ENCODE data around the gene RPS2.

The RPS2 gene

DNA sequence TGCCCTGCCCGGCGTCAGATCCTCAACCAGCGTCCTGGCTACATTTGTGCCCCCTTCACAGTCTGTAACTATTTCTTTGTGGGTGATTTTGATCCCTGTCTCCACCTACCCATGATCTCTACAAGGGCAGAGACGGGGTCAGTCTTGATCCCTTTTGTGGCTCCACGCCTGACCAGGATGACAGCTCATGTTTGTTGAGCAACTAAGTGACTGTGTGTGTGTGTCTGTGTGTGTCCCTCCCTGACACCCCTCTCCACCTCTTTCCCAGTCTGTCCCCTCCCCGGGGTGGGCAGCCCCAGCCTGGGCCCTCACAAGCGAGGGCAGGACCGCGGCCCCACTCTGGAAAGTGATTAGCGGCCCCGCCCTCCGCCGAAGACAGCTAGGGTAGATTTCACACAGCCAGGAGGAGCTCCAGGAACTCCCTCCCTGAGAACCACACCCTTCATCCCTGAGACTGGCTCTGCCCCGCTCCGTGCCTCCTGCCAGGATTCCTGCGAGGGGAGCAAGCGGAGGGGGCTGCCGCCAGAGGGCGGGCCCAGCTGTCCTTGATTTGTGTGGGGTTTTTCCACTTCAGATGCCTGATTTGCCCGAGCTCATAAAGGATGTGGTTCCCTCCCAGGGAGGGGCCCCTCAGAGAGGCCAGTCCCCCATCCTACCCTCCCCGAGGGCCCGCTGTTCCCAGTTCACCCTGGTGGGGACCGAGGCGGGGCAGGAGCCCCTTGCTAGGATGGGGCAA, 41.2 kb downstream of the RPS2 start (continued):
- TF ChIP-seq ZNF623 (tag by site-specific recombination; IDR thresholded peaks at IDR 0.05) (no peak), ZNF155 (tag by site-specific recombination; IDR thresholded peaks at IDR 0.05) (no peak), GLI2 (tag by site-specific recombination; IDR thresholded peaks at IDR 0.05; ENCODE audit: borderline replicate concordance, low read depth) (no peak), ZNF354C (tag by site-specific recombination; IDR thresholded peaks at IDR 0.05; ENCODE audit: borderline replicate concordance, low read depth) (no peak), ZSCAN16 (tag by site-specific recombination; IDR thresholded peaks at IDR 0.05) (no peak), ZNF221 (tag by site-specific recombination; IDR thresholded peaks at IDR 0.05; ENCODE audit: borderline replicate concordance) (no peak), ZNF664 (tag by site-specific recombination; IDR thresholded peaks at IDR 0.05) (no peak; the same call in 1 of the 2 replicates), ZNF704 (tag by site-specific recombination; IDR thresholded peaks at IDR 0.05) (no peak), ZNF792 (tag by site-specific recombination; IDR thresholded peaks at IDR 0.05) (no peak), KLF1 (tag by site-specific recombination; IDR thresholded peaks at IDR 0.05) (peak; percentile 97), ZNF530 (tag by site-specific recombination; IDR thresholded peaks at IDR 0.05; ENCODE audit: low read depth) (no peak), BCL6B (tag by site-specific recombination; IDR thresholded peaks at IDR 0.05) (no peak), MYNN (tag by site-specific recombination; IDR thresholded peaks at IDR 0.05; ENCODE audit: borderline replicate concordance) (no peak), ZNF292 (tag by site-specific recombination; IDR thresholded peaks at IDR 0.05; ENCODE audit: borderline replicate concordance, low read depth) (no peak), ZNF610 (tag by site-specific recombination; IDR thresholded peaks at IDR 0.05; ENCODE audit: borderline replicate concordance) (0 out of 2 replicates have a peak, but pooled peaks have one; percentile 66), KLF7 (tag by site-specific recombination; IDR thresholded peaks at IDR 0.05; ENCODE audit: borderline replicate concordance) (peak; percentile 80; the same call in 1 of the 2 replicates), ZNF223 (tag by site-specific recombination; IDR thresholded peaks at IDR 0.05) (no peak), SP7 (tag by site-specific recombination; IDR thresholded peaks at IDR 0.05) (peak; percentile 66), KLF9 (tag by site-specific recombination; IDR thresholded peaks at IDR 0.05; ENCODE audit: low read depth) (peak; percentile 79), SP2 (tag by site-specific recombination; IDR thresholded peaks at IDR 0.05) (peak; percentile 84), KLF8 (tag by site-specific recombination; IDR thresholded peaks at IDR 0.05) (no peak), ZFP69B (tag by site-specific recombination; IDR thresholded peaks at IDR 0.05) (peak; percentile 48), ZNF571 (tag by site-specific recombination; IDR thresholded peaks at IDR 0.05) (no peak), GFI1B (tag by site-specific recombination; IDR thresholded peaks at IDR 0.05) (no peak)
- TF ChIP-seq, protein P1, sequence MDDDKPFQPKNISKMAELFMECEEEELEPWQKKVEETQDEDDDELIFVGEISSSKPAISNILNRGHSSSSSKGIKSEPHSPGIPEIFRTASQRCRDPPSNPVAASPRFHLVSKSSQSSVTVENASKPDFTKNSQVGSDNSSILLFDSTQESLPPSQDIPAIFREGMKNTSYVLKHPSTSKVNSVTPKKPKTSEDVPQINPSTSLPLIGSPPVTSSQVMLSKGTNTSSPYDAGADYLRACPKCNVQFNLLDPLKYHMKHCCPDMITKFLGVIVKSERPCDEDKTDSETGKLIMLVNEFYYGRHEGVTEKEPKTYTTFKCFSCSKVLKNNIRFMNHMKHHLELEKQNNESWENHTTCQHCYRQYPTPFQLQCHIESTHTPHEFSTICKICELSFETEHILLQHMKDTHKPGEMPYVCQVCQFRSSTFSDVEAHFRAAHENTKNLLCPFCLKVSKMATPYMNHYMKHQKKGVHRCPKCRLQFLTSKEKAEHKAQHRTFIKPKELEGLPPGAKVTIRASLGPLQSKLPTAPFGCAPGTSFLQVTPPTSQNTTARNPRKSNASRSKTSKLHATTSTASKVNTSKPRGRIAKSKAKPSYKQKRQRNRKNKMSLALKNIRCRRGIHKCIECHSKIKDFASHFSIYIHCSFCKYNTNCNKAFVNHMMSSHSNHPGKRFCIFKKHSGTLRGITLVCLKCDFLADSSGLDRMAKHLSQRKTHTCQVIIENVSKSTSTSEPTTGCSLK (tag by site-specific recombination; IDR thresholded peaks at IDR 0.05) = no peak
- TF ChIP-seq, protein P2, sequence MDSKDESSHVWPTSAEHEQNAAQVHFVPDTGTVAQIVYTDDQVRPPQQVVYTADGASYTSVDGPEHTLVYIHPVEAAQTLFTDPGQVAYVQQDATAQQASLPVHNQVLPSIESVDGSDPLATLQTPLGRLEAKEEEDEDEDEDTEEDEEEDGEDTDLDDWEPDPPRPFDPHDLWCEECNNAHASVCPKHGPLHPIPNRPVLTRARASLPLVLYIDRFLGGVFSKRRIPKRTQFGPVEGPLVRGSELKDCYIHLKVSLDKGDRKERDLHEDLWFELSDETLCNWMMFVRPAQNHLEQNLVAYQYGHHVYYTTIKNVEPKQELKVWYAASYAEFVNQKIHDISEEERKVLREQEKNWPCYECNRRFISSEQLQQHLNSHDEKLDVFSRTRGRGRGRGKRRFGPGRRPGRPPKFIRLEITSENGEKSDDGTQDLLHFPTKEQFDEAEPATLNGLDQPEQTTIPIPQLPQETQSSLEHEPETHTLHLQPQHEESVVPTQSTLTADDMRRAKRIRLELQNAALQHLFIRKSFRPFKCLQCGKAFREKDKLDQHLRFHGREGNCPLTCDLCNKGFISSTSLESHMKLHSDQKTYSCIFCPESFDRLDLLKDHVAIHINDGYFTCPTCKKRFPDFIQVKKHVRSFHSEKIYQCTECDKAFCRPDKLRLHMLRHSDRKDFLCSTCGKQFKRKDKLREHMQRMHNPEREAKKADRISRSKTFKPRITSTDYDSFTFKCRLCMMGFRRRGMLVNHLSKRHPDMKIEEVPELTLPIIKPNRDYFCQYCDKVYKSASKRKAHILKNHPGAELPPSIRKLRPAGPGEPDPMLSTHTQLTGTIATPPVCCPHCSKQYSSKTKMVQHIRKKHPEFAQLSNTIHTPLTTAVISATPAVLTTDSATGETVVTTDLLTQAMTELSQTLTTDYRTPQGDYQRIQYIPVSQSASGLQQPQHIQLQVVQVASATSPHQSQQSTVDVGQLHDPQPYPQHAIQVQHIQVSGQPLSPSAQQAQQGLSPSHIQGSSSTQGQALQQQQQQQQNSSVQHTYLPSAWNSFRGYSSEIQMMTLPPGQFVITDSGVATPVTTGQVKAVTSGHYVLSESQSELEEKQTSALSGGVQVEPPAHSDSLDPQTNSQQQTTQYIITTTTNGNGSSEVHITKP (tag by site-specific recombination; IDR thresholded peaks at IDR 0.05) = peak; percentile 82
- TF ChIP-seq, protein P3, sequence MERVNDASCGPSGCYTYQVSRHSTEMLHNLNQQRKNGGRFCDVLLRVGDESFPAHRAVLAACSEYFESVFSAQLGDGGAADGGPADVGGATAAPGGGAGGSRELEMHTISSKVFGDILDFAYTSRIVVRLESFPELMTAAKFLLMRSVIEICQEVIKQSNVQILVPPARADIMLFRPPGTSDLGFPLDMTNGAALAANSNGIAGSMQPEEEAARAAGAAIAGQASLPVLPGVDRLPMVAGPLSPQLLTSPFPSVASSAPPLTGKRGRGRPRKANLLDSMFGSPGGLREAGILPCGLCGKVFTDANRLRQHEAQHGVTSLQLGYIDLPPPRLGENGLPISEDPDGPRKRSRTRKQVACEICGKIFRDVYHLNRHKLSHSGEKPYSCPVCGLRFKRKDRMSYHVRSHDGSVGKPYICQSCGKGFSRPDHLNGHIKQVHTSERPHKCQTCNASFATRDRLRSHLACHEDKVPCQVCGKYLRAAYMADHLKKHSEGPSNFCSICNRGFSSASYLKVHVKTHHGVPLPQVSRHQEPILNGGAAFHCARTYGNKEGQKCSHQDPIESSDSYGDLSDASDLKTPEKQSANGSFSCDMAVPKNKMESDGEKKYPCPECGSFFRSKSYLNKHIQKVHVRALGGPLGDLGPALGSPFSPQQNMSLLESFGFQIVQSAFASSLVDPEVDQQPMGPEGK (tag by site-specific recombination; IDR thresholded peaks at IDR 0.05) = peak; percentile 84
- TF ChIP-seq, protein P4, sequence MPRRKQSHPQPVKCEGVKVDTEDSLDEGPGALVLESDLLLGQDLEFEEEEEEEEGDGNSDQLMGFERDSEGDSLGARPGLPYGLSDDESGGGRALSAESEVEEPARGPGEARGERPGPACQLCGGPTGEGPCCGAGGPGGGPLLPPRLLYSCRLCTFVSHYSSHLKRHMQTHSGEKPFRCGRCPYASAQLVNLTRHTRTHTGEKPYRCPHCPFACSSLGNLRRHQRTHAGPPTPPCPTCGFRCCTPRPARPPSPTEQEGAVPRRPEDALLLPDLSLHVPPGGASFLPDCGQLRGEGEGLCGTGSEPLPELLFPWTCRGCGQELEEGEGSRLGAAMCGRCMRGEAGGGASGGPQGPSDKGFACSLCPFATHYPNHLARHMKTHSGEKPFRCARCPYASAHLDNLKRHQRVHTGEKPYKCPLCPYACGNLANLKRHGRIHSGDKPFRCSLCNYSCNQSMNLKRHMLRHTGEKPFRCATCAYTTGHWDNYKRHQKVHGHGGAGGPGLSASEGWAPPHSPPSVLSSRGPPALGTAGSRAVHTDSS (tag by site-specific recombination; IDR thresholded peaks at IDR 0.05) = no peak
